ENCODE data around the gene ZDHHC7.

The ZDHHC7 gene

GRCh38 chr16:85002099-85002541, 9.2 kb downstream of the ZDHHC7 start:
- H4K12ac ChIP-seq (ENCODE audit: low read depth, low read length): no peak overlapping the region
- H3K4me1 ChIP-seq (ENCODE audit: control insufficient read depth in 1 of 2, insufficient read depth in 2 of 2, low read length in 2 of 2): peaks cover 25 to 37% of the 10 kb centered on the region in 2 experiments
- peak overlapping the region; percentile 38 for H3K4ac ChIP-seq (ENCODE audit: low read depth, low read length)
- H3K27ac ChIP-seq (ENCODE audit: low read depth, low read length): no peak overlapping the region
- no peak overlapping the region for H3K23ac ChIP-seq (ENCODE audit: low read length)
- H3K18ac ChIP-seq (ENCODE audit: low read length): no peak overlapping the region
- H4K8ac ChIP-seq (ENCODE audit: low read depth, low read length): no peak overlapping the region
- H3K4me3 ChIP-seq (ENCODE audit: low read depth, low read length): no peak overlapping the region
- H3K9me3 ChIP-seq (ENCODE audit: insufficient read depth, low read depth, low read length): no peaks in the 10 kb centered on the region
- H2AK5ac ChIP-seq (ENCODE audit: low read length): no peak overlapping the region
- no peak overlapping the region for H4K91ac ChIP-seq (ENCODE audit: low read depth, low read length)
- no peak overlapping the region for H2BK12ac ChIP-seq (ENCODE audit: low read length)
- no peak overlapping the region for H3K14ac ChIP-seq (ENCODE audit: low read length)
- no peaks in the 10 kb centered on the region for H3K36me3 ChIP-seq (ENCODE audit: control insufficient read depth in 1 of 2, insufficient read depth in 2 of 2, low read length in 2 of 2)
- no CpG with 5 or more reads among the region's 10 CpGs for WGBS (ENCODE audit: extremely low coverage, insufficient coverage, insufficient read length)
- H2BK5ac ChIP-seq (ENCODE audit: low read depth, low read length, poor library complexity): no peak overlapping the region
- H3K27me3 ChIP-seq (ENCODE audit: insufficient read depth, low read length): no peaks in the 10 kb centered on the region
- H3K9ac ChIP-seq (ENCODE audit: low read length): no peak overlapping the region
- no peak overlapping the region for H2AFZ ChIP-seq (ENCODE audit: insufficient read depth, low read length, poor library complexity)
- H2BK120ac ChIP-seq (ENCODE audit: insufficient read depth, low read length, poor library complexity): no peak overlapping the region
- H3K4me2 ChIP-seq (ENCODE audit: low read length): no peak overlapping the region
- DNase-seq: no peak
- peaks cover 12% of the 10 kb centered on the region for H3K79me1 ChIP-seq (ENCODE audit: low read length)
- peaks cover 13% of the 10 kb centered on the region for H3K79me2 ChIP-seq (ENCODE audit: control insufficient read depth, insufficient read depth, low read length, poor library complexity)

- no CpG with 5 or more reads among the region's 11 CpGs for WGBS (ENCODE audit: extremely low coverage, insufficient coverage, insufficient read length)
- H4K12ac ChIP-seq (ENCODE audit: low read depth, low read length): no peak overlapping the region
- no peak overlapping the region for H2AFZ ChIP-seq (ENCODE audit: insufficient read depth, low read length, poor library complexity)
- peaks cover 18 to 34% of the 10 kb centered on the region in 2 experiments for H3K4me1 ChIP-seq (ENCODE audit: control insufficient read depth in 1 of 2, insufficient read depth in 2 of 2, low read length in 2 of 2)
- no peak overlapping the region for H2BK5ac ChIP-seq (ENCODE audit: low read depth, low read length, poor library complexity)
- H3K27ac ChIP-seq (ENCODE audit: low read depth, low read length): no peak overlapping the region
- no peaks in the 10 kb centered on the region for H3K9me3 ChIP-seq (ENCODE audit: insufficient read depth, low read depth, low read length)
- H4K91ac ChIP-seq (ENCODE audit: low read depth, low read length): no peak overlapping the region
- no peak overlapping the region for H3K4me2 ChIP-seq (ENCODE audit: low read length)
- no peak overlapping the region for H3K14ac ChIP-seq (ENCODE audit: low read length)
- no peak overlapping the region for H3K4ac ChIP-seq (ENCODE audit: low read depth, low read length)
- no peak overlapping the region for H4K8ac ChIP-seq (ENCODE audit: low read depth, low read length)
- peaks cover 13% of the 10 kb centered on the region for H3K79me2 ChIP-seq (ENCODE audit: control insufficient read depth, insufficient read depth, low read length, poor library complexity)
- H2BK12ac ChIP-seq (ENCODE audit: low read length): no peak overlapping the region
- H3K79me1 ChIP-seq (ENCODE audit: low read length): peaks cover 12% of the 10 kb centered on the region
- no peak overlapping the region for H3K9ac ChIP-seq (ENCODE audit: low read length)
- no peak overlapping the region for H2AK5ac ChIP-seq (ENCODE audit: low read length)
- DNase-seq: no peak
- no peak overlapping the region for H3K4me3 ChIP-seq (ENCODE audit: low read depth, low read length)
- H3K18ac ChIP-seq (ENCODE audit: low read length): no peak overlapping the region
- H3K27me3 ChIP-seq (ENCODE audit: insufficient read depth, low read length): no peaks in the 10 kb centered on the region
- no peak overlapping the region for H2BK120ac ChIP-seq (ENCODE audit: insufficient read depth, low read length, poor library complexity)
- peaks cover 4 to 6% of the 10 kb centered on the region in 2 experiments for H3K36me3 ChIP-seq (ENCODE audit: control insufficient read depth in 1 of 2, insufficient read depth in 2 of 2, low read length in 2 of 2)
- no peak overlapping the region for H3K23ac ChIP-seq (ENCODE audit: low read length)
Measured at GRCh38 chr16:84999857-85000480, 11.4 kb downstream of the ZDHHC7 start.

- no peak overlapping the region for H2BK120ac ChIP-seq (ENCODE audit: insufficient read depth, low read length, poor library complexity)
- H3K23ac ChIP-seq (ENCODE audit: low read length): no peak overlapping the region
- H3K27ac ChIP-seq (ENCODE audit: low read depth, low read length): no peak overlapping the region
- H3K14ac ChIP-seq (ENCODE audit: low read length): no peak overlapping the region
- H2BK5ac ChIP-seq (ENCODE audit: low read depth, low read length, poor library complexity): no peak overlapping the region
- H3K4ac ChIP-seq (ENCODE audit: low read depth, low read length): no peak overlapping the region
- no peak overlapping the region for H2AK5ac ChIP-seq (ENCODE audit: low read length)
- H4K8ac ChIP-seq (ENCODE audit: low read depth, low read length): no peak overlapping the region
- H3K9me3 ChIP-seq (ENCODE audit: insufficient read depth, low read depth, low read length): no peaks in the 10 kb centered on the region
- no CpG with 5 or more reads among the region's 3 CpGs for WGBS (ENCODE audit: extremely low coverage, insufficient coverage, insufficient read length)
- H3K79me1 ChIP-seq (ENCODE audit: low read length): peaks cover 8% of the 10 kb centered on the region
- H4K91ac ChIP-seq (ENCODE audit: low read depth, low read length): no peak overlapping the region
- no peak overlapping the region for H3K9ac ChIP-seq (ENCODE audit: low read length)
- H2BK12ac ChIP-seq (ENCODE audit: low read length): no peak overlapping the region
- no peak overlapping the region for H4K12ac ChIP-seq (ENCODE audit: low read depth, low read length)
- H3K27me3 ChIP-seq (ENCODE audit: insufficient read depth, low read length): no peaks in the 10 kb centered on the region
- peaks cover 4 to 11% of the 10 kb centered on the region in 2 experiments for H3K36me3 ChIP-seq (ENCODE audit: control insufficient read depth in 1 of 2, insufficient read depth in 2 of 2, low read length in 2 of 2)
- H3K4me1 ChIP-seq (ENCODE audit: control insufficient read depth in 1 of 2, insufficient read depth in 2 of 2, low read length in 2 of 2): peaks cover 15 to 30% of the 10 kb centered on the region in 2 experiments
- no peak overlapping the region for H3K18ac ChIP-seq (ENCODE audit: low read length)
- peaks cover 13% of the 10 kb centered on the region for H3K79me2 ChIP-seq (ENCODE audit: control insufficient read depth, insufficient read depth, low read length, poor library complexity)
- H3K4me2 ChIP-seq (ENCODE audit: low read length): no peak overlapping the region
- DNase-seq: no peak
- no peak overlapping the region for H2AFZ ChIP-seq (ENCODE audit: insufficient read depth, low read length, poor library complexity)
- no peak overlapping the region for H3K4me3 ChIP-seq (ENCODE audit: low read depth, low read length)
Measured at GRCh38 chr16:84999200-84999599, 12.1 kb downstream of the ZDHHC7 start.

GRCh38 chr16:84996365-84996764, 15.0 kb downstream of the ZDHHC7 start:
- Histone ChIP-seq H3K9me3 (ENCODE audit: insufficient read depth, low read depth, low read length) (peaks cover 2% of the 10 kb centered on the region), H2BK120ac (ENCODE audit: insufficient read depth, low read length, poor library complexity) (no peak overlapping the region), H2BK12ac (ENCODE audit: low read length) (no peak overlapping the region), H4K12ac (ENCODE audit: low read depth, low read length) (no peak overlapping the region), H3K4me1 (ENCODE audit: control insufficient read depth in 1 of 2, insufficient read depth in 2 of 2, low read length in 2 of 2) (peaks cover 6 to 17% of the 10 kb centered on the region in 2 experiments), H3K14ac (ENCODE audit: low read length) (no peak overlapping the region), H2BK5ac (ENCODE audit: low read depth, low read length, poor library complexity) (no peak overlapping the region), H2AK5ac (ENCODE audit: low read length) (no peak overlapping the region), H4K91ac (ENCODE audit: low read depth, low read length) (no peak overlapping the region), H2AFZ (ENCODE audit: insufficient read depth, low read length, poor library complexity) (no peak overlapping the region), H3K4me3 (ENCODE audit: low read depth, low read length) (no peak overlapping the region), H3K18ac (ENCODE audit: low read length) (no peak overlapping the region), H3K79me1 (ENCODE audit: low read length) (peaks cover 2% of the 10 kb centered on the region), H3K36me3 (ENCODE audit: control insufficient read depth in 1 of 2, insufficient read depth in 2 of 2, low read length in 2 of 2) (peaks cover 18 to 21% of the 10 kb centered on the region in 2 experiments), H3K27me3 (ENCODE audit: insufficient read depth, low read length) (no peaks in the 10 kb centered on the region), H3K79me2 (ENCODE audit: control insufficient read depth, insufficient read depth, low read length, poor library complexity) (peaks cover 5% of the 10 kb centered on the region), H3K9ac (ENCODE audit: low read length) (no peak overlapping the region), H3K23ac (ENCODE audit: low read length) (no peak overlapping the region), H3K4me2 (ENCODE audit: low read length) (no peak overlapping the region), H3K4ac (ENCODE audit: low read depth, low read length) (no peak overlapping the region), H3K27ac (ENCODE audit: low read depth, low read length) (no peak overlapping the region), H4K8ac (ENCODE audit: low read depth, low read length) (no peak overlapping the region)
- no CpG with 5 or more reads among the region's 11 CpGs for WGBS (ENCODE audit: extremely low coverage, insufficient coverage, insufficient read length)
- DNase-seq: no peak
